Gastrocnemius medialis (tissue), 4 donors: ENCODE measurements around the gene ARHGAP29.

ENCODE experiments used
- POLR2A ChIP-seq, 2 donors: fragments of 450-650 bp; IDR thresholded peaks; one replicate each; pipeline ENCODE4 v1.6.1; 2017; ENCODE audit warnings: antibody characterized with exemption in 2 of 2, mild to moderate bottlenecking in 2 of 2, moderate library complexity in 2 of 2
- TF ChIP-seq, protein P1 (sequence below), 5 experiments: fragments of 450-650 bp in 3 of 5; fragments of 200-600 bp in 2 of 5; sonication (generic) in 2 of 5; IDR thresholded peaks in 4 of 5; conservative IDR thresholded peaks in 1 of 5; 1 replicate in 4 of 5; 2 replicates in 1 of 5; pipeline ENCODE4 v1.5.1; 2016 to 2019; ENCODE audit warnings: antibody characterized with exemption in 5 of 5, mild to moderate bottlenecking in 3 of 5, moderate library complexity in 3 of 5

DNA sequence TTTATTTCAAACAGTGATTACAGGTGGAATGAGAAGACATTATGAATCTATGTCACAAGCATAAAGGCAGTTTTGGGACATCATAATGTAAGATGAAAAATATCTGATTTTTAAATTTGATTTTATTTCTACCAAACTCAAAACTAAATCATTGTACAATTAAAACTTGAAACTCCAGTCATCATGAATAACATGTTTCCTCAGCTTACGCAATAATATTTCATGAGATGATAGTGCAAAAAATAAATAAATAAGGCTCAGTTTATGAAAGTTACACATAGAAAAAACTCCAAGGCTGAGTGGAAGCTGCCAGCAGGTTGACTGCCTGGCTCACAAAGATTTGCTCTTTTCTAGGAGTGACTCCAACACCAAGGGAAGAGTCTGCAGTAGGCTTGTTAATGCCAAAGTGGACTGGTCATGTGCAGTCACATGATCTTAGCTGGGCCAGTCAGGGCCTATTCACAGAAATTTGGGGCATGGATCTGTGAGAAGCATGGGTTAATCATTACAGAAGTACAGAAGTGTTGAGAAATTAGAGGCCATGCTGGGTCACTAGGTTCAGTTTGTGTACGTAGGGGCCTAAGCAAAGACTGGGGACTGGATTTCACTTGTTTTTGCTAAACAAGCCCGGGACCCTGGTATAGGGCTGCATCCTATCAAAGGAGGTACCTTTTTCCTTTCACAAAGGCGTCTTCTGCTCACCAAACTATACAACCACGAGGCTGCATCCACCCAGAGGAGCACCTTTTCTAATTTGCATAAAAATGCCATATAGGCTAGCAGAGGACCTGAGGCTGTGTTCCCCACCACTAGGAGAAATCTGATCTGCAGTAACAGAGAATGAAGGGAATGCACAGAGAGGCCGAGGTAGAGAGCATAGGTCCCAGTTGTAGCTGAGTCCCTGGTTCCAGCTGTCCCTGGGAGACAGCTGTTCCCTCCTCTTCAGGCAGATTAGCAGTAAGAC lies 111.6 kb downstream of the ARHGAP29 start:
- TF ChIP-seq, protein P1, sequence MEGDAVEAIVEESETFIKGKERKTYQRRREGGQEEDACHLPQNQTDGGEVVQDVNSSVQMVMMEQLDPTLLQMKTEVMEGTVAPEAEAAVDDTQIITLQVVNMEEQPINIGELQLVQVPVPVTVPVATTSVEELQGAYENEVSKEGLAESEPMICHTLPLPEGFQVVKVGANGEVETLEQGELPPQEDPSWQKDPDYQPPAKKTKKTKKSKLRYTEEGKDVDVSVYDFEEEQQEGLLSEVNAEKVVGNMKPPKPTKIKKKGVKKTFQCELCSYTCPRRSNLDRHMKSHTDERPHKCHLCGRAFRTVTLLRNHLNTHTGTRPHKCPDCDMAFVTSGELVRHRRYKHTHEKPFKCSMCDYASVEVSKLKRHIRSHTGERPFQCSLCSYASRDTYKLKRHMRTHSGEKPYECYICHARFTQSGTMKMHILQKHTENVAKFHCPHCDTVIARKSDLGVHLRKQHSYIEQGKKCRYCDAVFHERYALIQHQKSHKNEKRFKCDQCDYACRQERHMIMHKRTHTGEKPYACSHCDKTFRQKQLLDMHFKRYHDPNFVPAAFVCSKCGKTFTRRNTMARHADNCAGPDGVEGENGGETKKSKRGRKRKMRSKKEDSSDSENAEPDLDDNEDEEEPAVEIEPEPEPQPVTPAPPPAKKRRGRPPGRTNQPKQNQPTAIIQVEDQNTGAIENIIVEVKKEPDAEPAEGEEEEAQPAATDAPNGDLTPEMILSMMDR (IDR thresholded peaks at IDR 0.05 in 4 of 5, conservative IDR thresholded peaks at IDR 0.05 in 1 of 5) = no peak
- TF ChIP-seq POLR2A (IDR thresholded peaks at IDR 0.05) = no peak
